ENCODE data around the gene MPHOSPH10.

DNA sequence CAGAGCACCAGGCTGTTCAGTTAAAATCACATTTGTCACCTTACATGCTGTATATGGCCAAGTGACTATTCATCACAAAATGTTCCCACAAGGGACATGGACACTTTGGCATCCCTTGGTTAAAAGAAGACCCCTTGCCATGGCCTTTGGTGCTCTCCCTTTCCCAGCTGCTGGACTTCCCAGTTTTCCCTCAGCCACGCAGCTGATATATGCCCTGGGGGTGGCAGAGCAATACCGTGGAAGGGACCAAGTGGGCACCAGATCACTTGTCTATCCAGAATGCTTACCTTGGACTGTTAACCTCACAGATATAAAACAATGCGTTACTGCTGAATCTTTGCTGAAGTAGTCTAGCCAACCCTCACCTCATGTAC is 61.1 kb downstream of the MPHOSPH10 start:
- TF ChIP-seq EZH2 (IDR thresholded peaks at IDR 0.05; ENCODE audit: insufficient read depth, poor library complexity, severe bottlenecking) (no peak), EZH2phosphoT487 (IDR thresholded peaks at IDR 0.05; ENCODE audit: insufficient read depth, low read depth) (no peak)
